ENCODE data around the gene FGFR2.

The FGFR2 gene

GRCh38 chr10:121453160-121453559, 145.1 kb downstream of the FGFR2 start:
- DNase-seq (ENCODE audit: low read depth in 2 of 2) = no peak

DNA sequence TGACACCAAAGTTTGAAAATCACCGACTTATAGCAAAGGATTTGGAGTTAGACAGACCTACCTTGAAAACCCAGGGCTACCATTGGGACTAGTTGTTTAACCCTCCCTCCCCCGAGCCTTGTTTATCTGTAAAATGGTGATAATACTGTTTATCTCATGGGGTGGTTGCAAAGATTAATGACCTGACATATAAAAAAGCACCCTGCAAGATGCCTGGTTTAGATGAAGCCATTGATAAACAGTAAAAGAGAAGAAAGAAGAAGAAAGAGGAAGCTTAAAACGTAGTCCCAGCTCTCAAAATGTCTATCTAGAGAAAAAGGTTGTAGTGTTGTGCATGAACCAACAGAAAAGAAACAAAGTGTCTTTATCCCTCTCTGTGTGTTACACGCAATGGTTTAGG, 145.7 kb downstream of the FGFR2 start:
- DNase-seq (ENCODE audit: low read depth in 2 of 2) = no peak

GRCh38 chr10:121450247-121450646, 148.0 kb downstream of the FGFR2 start:
- no peak for DNase-seq (ENCODE audit: low read depth in 2 of 2)

DNA sequence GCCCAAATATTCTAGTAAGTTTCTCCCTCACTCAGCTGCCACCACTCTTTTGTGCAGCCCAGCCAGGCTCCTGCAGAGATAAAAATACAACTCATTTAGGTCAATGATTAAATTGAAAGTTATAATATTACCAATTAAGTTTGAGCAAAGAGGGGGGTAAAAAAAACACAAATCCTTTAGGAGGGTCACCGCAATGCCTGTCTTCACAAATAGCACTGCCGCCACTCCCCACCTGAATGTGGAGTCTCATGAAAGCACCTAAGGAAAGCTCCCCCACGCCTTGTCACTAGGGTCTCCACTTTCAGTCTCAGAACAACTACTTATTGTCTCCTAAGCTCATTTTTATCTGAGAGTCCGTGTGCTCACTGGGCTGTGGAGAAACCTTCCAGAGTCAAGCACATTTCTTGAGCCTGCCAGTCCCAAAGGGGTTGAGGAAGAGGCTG, 148.7 kb downstream of the FGFR2 start:
- DNase-seq (ENCODE audit: low read depth in 2 of 2) = no peak

GRCh38 chr10:121448766-121449421, 149.3 kb downstream of the FGFR2 start:
- DNase-seq (ENCODE audit: low read depth in 2 of 2) = no peak

- DNase-seq (ENCODE audit: low read depth in 2 of 2) = no peak
Measured at GRCh38 chr10:121444520-121445165, 153.6 kb downstream of the FGFR2 start.

DNA sequence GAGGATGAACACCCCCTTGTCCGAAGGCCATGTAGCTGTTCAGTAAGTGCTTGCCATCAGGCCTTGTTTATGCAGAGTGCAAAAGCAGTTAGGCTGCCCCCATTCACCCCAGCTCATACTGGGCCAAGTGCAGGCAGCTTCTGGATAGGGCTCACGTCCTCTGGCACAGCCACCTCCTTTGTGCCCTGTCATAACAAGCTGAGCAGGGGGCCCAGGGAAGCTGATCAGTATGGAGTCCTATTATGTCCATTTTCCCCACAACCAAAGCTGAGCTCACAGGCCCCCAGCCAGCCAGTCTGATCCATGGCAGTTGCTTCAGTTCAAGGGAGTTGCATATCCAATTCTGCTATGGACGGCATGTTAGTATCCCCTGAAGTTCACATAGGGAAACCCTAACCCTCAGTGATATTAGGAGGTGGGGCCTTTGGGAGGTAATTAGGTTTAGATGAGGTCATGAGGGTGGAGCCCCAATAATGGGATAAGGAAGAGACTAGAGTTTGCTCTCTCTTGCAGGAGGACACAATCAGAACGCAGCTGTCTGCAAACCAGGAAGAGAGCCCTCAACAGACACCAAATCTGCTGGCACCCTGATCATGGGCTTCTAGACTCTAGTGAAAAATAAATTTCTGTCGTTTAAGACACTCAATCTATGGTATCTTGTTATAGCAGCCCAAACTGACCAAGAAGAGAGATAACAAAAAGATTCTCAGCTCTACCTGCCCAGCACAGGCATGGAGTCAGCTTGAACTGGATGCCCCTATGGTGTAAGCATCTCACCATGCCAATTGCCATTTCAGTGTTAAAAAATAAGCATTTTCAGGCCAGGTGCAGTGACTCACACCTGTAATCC, 155.9 kb downstream of the FGFR2 start:
- no peak for DNase-seq (ENCODE audit: low read depth in 2 of 2)

DNA sequence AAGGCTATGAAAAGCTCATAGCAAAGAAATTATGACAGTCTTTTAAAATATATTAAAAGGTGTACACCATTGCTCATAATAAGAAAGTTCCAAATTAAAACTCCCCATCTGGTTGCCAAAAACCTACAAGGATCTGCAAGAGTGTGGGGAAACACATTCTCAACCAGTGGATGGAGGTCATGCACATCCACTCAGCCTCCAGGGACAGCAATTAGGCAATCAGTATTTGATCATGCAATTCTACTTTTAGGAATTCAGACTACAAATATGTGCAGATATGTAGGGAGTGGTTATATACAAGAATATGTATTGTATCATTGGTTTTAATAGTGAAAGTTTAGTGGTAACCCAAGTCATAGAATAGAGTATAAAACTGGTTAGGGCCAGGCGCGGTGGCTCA, 157.8 kb downstream of the FGFR2 start:
- DNase-seq (ENCODE audit: low read depth in 2 of 2) = no peak

DNA sequence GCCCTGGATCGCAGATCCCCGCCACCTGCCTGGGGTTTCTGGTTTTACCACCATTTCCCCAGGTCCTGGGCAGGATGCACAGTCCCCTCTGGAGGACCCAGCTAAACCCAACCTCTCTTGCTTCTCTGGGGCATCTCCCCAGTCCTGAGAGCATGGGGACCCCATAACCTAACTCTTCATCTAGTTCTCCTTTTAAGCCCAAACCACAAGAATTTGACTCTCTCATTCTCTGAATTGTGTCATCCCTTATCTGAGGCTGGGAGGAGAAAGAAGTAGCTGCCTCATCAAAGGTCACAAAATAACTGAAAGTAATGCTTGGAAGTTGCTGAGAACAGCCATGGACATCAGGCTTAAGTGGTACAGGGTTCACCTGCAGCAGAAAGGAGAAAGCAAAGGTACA, 159.9 kb downstream of the FGFR2 start:
- no peak for DNase-seq (ENCODE audit: low read depth in 2 of 2)

- DNase-seq (ENCODE audit: low read depth in 2 of 2) = no peak
Measured at GRCh38 chr10:121437596-121437995, 160.6 kb downstream of the FGFR2 start.

GRCh38 chr10:121436630-121437341, 161.5 kb downstream of the FGFR2 start:
- DNase-seq (ENCODE audit: low read depth in 2 of 2) = no peak

DNA sequence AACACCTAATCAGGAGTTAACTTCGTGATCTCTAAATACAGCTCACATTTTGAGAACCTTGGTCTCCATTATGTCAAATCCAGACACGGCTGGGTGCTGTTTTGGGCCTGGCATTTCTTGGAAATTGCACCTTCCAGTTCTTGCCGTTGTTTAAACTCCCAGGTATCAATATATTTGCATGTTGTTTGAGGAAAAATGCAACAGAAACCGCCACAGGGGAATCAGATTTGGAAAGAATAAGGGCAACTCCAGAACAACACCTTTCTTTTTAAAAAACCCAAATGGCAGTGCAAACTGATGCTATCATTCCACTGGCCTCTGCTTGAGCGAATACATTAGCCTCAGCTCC, 162.0 kb downstream of the FGFR2 start:
- no peak for DNase-seq (ENCODE audit: low read depth in 2 of 2)

DNA sequence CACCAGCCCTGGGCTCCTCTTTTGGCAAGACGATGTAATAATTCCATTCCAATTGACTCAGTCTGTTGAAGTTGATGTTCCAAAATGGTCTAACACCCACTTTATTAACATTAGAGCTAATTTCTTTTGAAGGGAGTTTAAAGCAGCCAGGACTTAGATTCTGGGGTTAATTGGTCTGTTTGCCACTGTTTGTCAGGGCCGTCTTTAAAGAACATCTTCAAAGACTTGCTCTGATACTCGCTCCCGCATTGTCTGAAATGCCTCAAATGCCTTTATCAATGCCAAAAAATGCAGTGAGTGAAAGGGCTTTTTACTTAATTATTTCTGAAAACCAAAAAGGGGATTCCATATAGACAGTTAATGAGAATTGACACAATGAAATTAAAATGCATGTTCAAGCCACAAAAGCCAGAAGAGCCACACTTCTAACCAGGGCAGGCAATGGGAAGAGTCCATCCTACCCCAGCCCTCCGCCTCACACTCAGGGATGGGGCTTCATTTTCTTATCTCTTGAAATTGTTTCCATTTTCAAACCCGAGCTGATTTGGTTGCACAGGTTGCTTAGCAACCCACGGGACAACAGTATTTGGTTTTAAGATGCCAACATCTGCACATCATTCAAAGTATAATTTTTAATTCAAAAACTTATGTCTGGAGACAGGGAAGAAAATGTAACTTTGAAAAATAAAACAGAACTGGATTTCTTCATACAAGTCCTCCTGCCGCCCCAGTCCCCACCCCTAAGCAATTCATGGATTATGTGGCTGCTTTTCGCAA, 163.0 kb downstream of the FGFR2 start:
- DNase-seq (ENCODE audit: low read depth in 2 of 2) = no peak

DNA sequence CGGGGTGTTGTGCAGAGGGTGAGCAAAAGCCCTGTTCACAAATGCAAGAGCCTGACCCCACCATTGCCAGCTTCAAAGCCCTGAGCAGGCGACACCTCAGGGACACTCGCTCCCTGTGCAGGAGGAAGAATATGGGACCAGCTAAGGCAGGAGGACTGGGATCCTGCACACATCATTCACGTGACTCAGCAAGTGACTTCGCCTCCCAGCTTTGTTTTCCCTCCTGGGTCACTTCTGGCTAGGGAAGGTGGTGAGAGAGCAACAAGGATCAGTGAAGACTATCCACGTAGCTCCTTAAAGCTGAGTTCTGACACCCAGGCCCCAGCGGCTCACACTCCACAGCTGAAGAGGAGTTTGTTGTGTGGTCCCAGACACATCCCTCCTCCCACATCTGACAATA, 164.3 kb downstream of the FGFR2 start:
- DNase-seq (ENCODE audit: low read depth in 2 of 2) = no peak

GRCh38 chr10:121428867-121429266, 169.4 kb downstream of the FGFR2 start:
- DNase-seq (ENCODE audit: low read depth in 2 of 2) = no peak

All from stimulated activated CD8-positive, alpha-beta memory T cell treated with anti-CD3 and anti-CD28 coated beads, Interleukin-15, amount 100 ng/mL, for 4 hours (primary cell).